Posterior vena cava (tissue), 2 donors: Measurements from ENCODE around the gene GLMP. TPM values are rescaled to one million over a fixed set of nuclear protein-coding genes. Genes with fewer than 3 reads are reported as not detected.
"Not testable (repeated sequence)": the region's sequence is repeated elsewhere in the genome, so short reads cannot be mapped to it uniquely, and the experiment has no call there.

Experiments used
- DNase-seq: peaks from one replicate; pipeline ENCODE4 v3.0.0-alpha.2; 2020; ENCODE audit warnings: low spot score
- intact Hi-C, 2 donors: fragments of 100-400 bp; cut with DNase I; formaldehyde crosslinking; loops; one replicate each; pipeline versions ENCODE4 v1.14.1 to v1.14.2; 2022 to 2023
- long read RNA-seq, 2 donors: library from polyadenylated mRNA; unstranded; transcript quantifications; one replicate each; pipeline ENCODE4 v2.0.0, GENCODE V29; 2020 to 2021
- total RNA-seq, 2 donors: library from RNA; stranded (reverse); fragmentation: NEBNext Ultra II Directional; extraction: Animal tissue kit (Norgen Biotek cat#: 25700); gene quantifications; one replicate each; pipeline ENCODE4 v1.2.1, GENCODE V29; 2021
- donor health status: DM: yes; HTN: yes; CAD: no.
- donor health status: DM: yes; HTN: yes; CAD: no.

The GLMP gene
- 10 to 100 TPM; 34.2 to 51.5 TPM for total RNA-seq
- long read RNA-seq, donor 1, transcript GLMP-201 (6 exons, 1,604 nt): major isoform, 12 of 22 reads
- long read RNA-seq, donor 1, partial matches to known transcripts: 4 of 22 reads
- long read RNA-seq, donor 1, other reads (novel, unspliced or antisense): 4 of 22 reads
- long read RNA-seq, donor 2, transcript GLMP-215 (5 exons, 1,364 nt): minor isoform, 10 of 82 reads
- long read RNA-seq, donor 2, transcript GLMP-201 (6 exons, 1,604 nt): major isoform, 52 of 82 reads
- long read RNA-seq, donor 2, partial matches to known transcripts: 6 of 82 reads
- long read RNA-seq, donor 2, other reads (novel, unspliced or antisense): 8 of 82 reads

- intact Hi-C loops: no loop called here
- peak; percentile 88 for DNase-seq
These were observed at the start of gene GLMP for GRCh38 chr1:156295391-156295947. Gene GLMP, minus strand, starts transcription at chr1:156295679. Its CDS starts 34 bp downstream, at chr1:156295645.

DNA sequence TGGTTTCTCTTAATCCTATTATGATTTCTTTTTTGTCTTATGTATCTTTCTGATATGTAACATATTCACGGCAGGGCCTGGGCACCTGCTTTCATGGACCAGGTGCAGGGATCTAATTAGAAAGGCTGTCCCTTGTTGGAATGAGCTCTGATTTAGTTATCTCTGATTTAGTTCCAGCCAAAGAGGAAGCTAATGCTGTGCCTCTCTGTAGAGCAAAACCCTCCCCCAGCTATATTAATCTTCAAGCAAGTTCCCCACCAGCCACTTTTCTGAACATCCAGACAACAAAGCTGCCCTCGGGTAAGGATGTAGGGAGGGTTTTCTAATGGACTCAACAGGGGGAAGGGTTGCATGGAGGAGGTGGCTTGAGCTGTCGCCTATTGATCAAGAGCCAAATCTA, 48.9 kb upstream of the GLMP start:
- no peak for DNase-seq
- intact Hi-C loops: no loop called here

DNA sequence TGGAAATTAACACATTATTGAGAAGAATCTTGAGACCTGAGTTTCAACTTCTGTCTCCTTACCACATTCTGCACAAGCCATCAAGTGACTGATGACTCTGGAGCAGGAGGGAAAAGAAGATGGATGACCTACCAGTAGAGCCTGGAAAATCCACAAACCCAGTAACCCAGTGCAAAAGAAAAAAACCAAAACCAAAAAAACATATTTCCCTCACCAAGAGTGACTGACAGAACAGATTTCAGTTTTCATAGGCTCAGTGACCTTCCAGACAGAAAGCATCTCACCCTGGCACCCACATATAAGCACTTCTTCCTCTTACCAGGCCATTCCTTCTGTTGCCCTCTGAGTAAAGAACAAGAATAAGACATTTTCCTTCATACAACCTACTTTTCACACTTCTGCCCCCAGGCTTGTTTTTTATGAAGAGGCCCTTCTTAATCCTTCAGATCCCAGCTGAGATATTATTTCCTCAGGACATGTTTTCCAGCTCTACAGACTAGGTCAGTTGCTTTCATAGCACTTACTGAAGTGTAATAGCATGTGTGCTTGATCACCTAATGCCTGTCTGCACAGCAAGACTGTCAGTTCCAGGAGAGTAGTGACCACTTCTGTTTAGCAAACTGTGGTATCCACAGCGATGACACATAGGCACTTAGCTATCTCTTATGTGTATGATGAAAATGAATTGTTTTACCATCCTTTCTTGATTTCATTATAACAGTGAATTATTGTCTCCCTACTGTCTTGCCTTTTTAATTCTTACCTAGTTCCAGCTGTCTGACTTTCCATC, 46.9 kb upstream of the GLMP start:
- intact Hi-C loops: no loop called here
- no peak for DNase-seq

DNA sequence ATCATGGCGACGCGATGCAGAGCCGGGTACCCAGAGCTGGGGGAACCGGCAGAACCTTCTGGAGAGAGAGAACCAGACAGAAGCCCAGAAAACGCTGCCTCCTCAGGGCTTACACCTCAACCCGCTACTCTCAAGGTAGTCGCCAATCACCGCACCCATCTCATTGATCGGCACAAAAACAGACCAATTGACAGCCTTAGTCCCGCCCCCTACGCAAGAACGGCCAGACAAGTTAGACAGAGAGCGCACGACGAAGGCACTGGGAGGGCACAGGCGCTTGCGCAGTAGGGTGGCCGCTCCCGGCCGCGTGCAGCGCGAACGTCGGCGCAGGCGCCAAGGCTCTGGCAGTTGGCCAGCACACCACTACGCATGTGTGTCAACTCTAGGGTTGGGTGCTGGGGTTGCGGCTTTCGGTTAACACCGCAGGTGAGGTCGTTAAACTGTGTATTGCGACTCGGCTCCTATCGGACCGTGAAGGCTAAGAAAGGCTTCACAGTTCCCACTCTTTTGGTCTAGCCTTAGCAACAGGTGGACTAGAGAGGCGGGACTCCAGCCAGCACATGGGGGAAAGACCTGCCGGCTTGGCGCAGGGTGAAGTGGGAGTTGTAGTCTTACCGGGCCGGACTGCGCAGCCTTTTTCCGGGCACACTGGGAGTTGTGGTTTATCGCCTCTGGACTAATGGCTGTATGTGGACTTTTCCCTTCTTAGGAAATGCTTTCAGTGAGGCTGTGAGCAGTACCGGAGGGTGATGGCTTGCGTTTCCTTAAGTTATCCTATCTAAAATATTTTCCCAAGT, 42.9 kb upstream of the GLMP start, which contains the start of the genes CCT3 and TSACC:
CCT3 (minus strand) TSS at position 113 of the 797 bp plus-strand sequence; CDS start at position 5, 108 bp downstream.
TSACC (plus strand) TSS at position 347 of the 797 bp plus-strand sequence. CDS start 1,232 bp downstream, outside the sequence.
- intact Hi-C loops: no loop called here
- DNase-seq: peak; percentile 100

GRCh38 chr1:156337888-156338179, 42.4 kb upstream of the GLMP start:
- no peak for DNase-seq
- intact Hi-C loops: no loop called here

GRCh38 chr1:156337052-156337887, 41.8 kb upstream of the GLMP start:
- intact Hi-C loops: no loop called here
- DNase-seq: no peak

- intact Hi-C loops: no loop called here
- no peak for DNase-seq
These were observed 40.8 kb upstream of the GLMP start for GRCh38 chr1:156336242-156336641.

DNA sequence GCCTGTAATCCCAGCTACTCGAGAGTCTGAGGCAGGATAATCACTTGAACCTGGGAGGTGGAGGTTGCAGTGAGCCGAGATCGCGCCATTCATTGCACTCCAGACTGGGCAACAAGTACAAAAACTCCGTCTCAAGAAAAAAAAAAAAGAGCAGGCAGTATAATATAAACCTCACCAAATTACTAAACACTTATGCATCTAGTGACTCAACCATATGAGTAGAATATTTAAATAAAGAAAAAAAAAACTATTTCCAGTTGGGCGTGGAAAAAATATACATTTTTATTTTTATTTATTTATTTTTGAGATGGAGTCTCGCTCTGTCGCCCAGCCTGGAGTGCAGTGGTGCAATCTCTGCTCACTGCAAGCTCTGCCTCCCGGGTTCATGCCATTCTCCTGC, 27.7 kb upstream of the GLMP start:
- DNase-seq, intact Hi-C loops: not testable (repeated sequence)

- DNase-seq: no peak
- intact Hi-C loops: no loop called here
These were observed 25.1 kb upstream of the GLMP start for GRCh38 chr1:156320560-156320959.

DNA sequence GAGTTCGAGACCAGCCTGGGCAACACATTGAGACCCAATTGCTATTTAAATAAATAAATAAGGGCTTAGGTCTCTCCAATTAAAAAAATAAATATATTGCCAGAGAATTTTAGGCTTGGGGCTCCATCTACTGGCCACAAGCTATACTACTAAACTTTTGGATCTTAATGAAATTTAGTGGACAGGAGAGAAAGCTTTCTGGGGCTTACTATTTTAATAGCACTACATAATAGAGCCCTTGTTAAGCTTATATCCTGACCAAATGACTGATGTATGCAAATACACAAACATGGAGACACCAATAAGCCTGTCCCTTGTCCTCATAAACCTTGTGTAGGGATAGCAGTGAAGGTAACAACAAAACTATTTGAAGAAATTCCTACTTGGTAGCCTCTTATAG, 24.2 kb upstream of the GLMP start:
- intact Hi-C loops: no loop called here
- DNase-seq: no peak

DNA sequence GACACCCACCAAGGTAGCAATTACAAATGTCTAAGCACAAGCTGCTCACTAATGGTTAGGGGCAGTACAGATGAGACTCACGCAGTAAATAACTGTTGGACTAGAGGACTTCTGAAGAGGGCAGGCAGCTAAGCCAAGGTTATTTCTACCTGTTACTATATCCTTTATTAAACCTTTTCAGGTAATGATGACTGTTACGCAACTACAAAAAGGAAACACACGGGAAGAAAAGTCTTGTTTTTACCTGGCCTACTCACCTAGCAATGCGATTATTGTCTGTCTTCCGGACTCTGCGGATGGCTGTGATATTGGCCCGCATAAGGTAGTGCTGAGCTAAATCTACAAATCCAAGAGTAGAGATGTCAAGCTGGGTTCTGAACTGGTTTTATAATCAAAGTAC, 21.4 kb upstream of the GLMP start:
- no peak for DNase-seq
- intact Hi-C loops: no loop called here

- DNase-seq: peak; percentile 74
- intact Hi-C loops: no loop called here
These were observed 15.5 kb upstream of the GLMP start for GRCh38 chr1:156310962-156311361.

DNA sequence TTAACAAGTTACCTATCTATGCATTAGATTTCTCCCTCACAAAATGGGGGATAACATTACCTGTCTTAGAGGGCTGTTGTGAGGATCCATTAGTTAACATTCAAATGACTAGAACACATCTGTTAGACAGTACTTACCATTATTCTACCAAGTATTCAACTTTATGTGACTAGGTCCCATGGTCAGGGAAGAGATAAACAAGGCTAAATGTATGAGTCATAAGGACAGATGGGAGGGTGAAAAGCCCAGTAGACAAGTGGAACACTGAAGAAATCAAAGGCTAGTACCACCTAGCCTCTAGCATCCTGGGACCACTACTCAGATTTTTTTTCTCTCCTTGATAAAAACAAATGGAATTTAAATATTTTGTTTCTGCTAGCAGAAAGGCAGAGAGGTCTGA, 12.6 kb upstream of the GLMP start:
- intact Hi-C loops: no loop called here
- no peak for DNase-seq

DNA sequence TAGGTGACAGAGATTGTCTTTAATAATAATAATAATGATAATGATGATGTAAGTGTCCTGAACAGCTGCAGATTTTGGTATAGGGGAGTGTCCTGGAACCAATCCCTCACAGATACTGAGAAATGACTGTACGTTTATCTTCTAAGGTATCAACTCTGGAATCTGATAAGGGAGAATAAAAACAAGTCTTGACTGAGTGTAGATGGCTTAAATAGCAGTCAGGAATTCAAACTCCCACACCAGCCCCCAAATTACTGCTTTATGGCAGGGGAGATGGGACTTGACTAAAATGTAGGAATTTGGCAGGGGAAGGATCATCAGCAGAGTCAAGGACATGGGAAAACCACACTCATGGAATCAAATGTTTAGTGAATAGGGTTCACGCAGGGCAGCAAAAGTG, 9.7 kb upstream of the GLMP start:
- intact Hi-C loops: no loop called here
- DNase-seq: no peak

GRCh38 chr1:156303241-156303640, 7.8 kb upstream of the GLMP start:
- intact Hi-C loops: no loop called here
- no peak for DNase-seq

GRCh38 chr1:156298852-156299357, 3.4 kb upstream of the GLMP start, which contains the start of gene VHLL:
Gene VHLL, minus strand, starts transcription at chr1:156299307. Its CDS starts 118 bp downstream, at chr1:156299189.
- peak; percentile 57 for DNase-seq
- intact Hi-C loops: no loop called here

DNA sequence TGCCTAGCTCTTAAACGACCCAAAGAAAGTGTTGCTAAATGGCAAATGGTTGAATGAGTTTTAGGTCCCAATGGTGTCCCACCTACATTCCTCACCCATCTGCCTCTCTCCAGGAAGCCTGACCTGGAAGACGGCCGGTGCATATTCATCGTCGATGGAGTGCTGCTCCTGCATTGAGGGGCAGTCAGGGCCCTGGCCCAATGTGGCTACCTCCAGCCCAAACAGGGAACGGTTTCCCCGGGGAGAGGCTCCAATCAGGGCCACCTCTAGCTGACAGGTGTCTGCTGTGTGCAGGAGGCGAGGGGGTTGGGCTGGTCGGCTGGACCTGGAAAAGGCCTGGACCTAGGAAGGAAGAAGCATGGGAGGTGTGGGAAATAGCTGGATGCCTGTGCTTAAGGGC, 1.6 kb downstream of the GLMP start:
- intact Hi-C loops: no loop called here
- DNase-seq: peak; percentile 78

GRCh38 chr1:156293098-156293434, 2.4 kb downstream of the GLMP start:
- intact Hi-C loops: no loop called here
- peak; percentile 67 for DNase-seq
